HG03432 (cell line): Measurements from ENCODE around the gene SELENOM.
A peak's percentile ranks its signal among the peaks of the same experiment; 100 is the strongest.
"Not testable (repeated sequence)": the region's sequence is repeated elsewhere in the genome, so short reads cannot be mapped to it uniquely, and the experiment has no call there.

Experiments used
- ATAC-seq: cut with Tn5 transposase; IDR thresholded peaks from one replicate; pipeline ENCODE4 v1.9.1; 2021; ENCODE audit warnings: mild to moderate bottlenecking, moderate library complexity; ENCODE audit not compliant: unreplicated experiment

The SELENOM gene

DNA sequence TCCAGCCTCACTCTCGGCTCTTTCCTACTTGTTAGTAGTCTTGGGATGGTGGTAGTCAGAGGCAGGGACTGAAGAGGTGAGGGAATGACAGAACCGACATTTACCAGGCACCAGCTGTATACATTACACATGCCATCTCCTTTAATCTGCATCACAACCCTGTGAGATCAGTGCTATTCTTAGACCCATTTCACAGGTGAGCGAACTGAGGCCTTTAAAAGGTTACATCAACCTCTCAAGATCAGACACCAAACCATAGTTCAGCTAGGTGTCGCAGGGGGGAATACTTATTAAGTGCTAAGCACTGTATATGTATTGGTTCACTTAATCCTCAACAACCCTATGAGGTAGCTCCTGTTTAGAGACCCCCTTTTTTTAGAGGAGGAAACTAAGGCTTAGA lies 27.3 kb upstream of the SELENOM start:
- no peak for ATAC-seq

DNA sequence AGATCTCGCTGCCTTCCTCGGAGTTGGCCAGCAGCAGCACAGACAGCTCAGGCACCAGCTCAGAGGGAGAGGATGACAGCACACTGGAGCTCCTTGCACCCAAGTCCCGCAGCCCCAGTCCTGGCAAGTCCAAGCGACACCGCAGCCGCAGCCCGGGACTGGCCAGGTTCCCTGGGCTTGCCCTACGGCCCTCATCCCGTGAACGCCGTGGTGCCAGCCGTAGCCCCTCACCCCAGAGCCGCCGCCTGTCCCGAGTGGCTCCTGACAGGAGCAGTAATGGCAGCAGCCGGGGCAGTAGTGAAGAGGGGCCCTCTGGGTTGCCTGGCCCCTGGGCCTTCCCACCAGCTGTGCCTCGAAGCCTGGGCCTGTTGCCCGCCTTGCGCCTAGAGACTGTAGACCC lies 26.5 kb upstream of the SELENOM start:
- no peak for ATAC-seq

DNA sequence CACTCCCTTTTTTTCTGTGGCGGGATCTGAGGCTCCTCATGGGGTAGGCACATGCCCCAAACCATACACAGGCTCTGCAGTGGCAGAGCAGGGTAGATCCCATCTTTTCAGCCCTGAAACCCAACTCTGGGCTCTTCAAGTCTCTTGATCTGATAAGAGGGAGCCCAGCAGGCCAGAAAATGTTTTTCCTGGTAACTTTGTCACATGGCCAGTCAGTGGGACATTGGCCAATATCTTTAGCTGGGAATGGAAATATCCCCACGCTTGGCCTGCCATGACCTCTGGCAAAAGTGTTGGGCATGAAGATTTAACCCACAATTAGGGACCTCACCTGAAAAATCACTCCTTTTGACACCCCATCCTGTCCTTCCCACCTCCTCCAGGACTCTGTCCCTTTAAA lies 23.5 kb upstream of the SELENOM start:
- no peak for ATAC-seq

DNA sequence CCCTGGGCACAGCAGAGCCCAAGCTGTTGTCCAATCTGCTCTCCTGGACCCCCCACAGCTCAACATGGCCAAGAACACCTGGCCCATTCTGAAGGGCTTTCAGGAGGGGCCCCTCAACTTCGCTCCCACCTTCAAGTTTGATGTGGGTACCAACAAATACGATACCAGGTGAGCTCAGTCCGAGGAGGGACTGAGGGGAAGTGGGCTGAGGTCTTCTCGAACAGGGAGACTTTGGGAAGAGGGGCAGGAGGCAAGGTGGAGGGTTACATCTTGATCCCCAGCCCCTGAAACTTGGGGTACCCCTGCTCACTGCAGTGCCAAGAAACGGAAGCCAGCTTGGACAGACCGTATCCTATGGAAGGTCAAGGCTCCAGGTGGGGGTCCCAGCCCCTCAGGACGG lies 20.8 kb upstream of the SELENOM start:
- ATAC-seq, result no peak

DNA sequence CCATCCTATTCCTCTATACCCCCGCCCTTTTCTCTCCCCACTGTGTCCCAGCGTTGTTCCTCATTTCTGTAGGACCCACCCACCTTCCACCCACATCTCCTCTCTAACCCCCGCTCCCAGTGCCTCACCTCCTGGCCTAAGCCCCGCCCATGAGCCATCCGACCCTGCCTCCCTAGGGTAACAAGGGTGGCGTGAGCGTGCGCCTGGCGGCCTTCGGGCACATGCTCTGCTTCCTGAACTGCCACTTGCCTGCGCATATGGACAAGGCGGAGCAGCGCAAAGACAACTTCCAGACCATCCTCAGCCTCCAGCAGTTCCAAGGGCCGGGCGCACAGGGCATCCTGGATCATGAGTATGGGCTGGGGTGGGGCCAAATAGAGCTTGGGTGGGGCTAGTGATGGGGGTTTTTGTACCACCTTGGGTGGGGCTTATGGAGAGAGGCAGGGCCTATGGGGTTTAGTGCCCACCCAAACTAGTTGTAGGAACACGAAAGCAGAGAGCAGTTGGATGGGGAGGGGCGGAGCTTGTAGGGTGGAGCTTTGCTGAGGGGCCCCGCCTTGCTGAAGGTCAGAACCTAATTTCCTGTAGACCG lies 19.9 kb upstream of the SELENOM start:
- ATAC-seq, result no peak

DNA sequence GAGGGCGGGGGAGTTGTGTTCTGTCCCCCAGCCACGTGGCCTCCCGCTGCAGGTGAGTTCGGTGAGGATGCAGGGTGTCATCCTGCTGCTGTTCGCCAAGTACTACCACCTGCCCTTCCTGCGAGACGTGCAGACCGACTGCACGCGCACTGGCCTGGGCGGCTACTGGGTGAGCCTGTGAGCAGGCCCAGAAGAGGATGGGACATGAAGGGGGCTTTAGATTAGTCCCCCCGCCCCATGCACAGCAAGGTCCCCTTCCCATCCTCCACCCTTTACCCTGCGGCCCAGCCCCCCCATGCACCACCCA lies 19.5 kb upstream of the SELENOM start:
- no peak for ATAC-seq

DNA sequence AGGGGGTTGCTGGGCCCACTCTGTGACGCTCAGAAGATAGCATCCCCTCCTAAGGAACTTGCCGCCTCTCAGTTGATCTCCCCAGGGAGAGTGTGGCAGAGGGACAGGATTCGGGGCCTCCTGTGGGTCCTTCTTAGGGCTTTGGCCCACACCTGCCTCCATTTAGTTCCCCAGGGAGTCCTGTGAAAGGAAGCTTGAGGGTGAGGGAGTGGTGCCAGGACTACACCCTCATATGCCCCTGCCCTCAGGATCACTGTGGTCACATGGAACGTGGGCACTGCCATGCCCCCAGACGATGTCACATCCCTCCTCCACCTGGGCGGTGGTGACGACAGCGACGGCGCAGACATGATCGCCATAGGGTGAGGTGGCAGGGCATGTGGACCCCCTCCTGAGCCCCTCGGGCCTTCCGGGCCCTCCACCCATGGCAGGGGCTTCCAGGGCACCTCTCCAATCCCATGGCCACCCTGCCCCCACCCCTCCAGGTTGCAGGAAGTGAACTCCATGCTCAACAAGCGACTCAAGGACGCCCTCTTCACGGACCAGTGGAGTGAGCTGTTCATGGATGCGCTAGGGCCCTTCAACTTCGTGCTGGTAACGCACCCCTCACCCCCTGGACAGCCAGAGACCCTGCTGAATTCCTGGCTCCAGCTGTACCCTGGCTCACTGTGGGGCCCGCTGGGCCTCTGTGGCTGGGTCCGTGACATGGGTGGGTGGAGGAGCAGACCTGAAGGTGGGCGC lies 18.9 kb upstream of the SELENOM start:
- ATAC-seq, result no peak

DNA sequence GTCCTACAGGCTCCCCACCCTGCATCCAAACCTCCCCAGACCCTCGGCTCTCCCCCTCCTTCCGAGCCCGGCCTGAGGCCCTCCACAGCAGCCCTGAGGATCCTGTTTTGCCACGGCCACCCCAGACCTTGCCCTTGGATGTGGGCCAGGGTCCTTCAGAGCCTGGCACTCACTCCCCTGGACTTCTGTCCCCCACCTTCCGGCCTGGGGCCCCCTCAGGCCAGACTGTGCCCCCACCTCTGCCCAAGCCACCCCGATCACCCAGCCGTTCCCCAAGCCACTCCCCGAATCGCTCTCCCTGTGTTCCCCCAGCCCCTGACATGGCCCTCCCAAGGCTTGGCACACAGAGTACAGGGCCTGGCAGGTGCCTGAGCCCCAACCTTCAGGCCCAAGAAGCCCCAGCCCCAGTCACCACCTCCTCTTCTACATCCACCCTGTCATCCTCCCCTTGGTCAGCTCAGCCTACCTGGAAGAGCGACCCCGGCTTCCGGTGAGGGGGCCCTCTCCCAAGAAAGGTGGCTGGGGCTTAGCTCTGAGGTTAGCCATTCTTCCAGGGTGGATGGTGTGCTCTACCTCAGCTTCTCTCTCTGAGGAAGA lies 18.3 kb upstream of the SELENOM start:
- no peak for ATAC-seq

DNA sequence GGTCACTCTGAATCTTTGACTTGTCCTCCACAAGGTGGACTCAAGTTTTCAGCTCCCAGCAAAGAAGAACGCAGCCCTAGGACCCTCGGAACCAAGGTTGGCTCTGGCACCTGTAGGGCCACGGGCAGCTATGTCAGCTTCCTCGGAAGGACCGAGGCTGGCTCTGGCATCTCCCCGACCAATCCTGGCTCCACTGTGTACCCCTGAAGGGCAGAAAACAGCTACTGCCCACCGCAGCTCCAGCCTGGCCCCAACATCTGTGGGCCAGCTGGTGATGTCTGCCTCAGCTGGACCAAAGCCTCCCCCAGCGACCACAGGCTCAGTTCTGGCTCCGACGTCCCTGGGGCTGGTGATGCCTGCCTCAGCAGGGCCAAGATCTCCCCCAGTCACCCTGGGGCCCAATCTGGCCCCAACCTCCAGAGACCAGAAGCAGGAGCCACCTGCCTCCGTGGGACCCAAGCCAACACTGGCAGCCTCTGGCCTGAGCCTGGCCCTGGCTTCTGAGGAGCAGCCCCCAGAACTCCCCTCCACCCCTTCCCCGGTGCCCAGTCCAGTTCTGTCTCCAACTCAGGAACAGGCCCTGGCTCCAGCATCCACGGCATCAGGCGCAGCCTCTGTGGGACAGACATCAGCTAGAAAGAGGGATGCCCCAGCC lies 17.6 kb upstream of the SELENOM start:
- no peak for ATAC-seq

DNA sequence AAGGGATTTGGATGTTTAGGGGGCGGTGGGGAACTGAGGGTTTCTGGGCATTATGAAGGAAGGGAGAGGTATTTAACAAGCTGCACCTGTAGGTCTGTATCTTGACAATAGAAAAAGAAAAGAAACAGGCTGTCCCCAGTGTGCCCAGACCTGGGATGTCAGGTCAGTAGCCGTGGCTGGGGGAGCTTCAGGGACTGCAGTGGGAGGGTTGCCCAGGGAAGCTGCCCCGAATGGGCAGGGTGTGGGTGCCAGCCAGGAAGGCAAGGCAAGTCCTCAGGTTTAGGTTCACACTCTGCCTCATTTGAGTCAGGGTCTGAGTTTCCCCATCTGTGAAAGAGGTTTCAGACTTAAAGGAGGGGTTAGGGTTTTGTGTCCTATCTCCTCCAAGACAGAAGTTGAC lies 16.9 kb upstream of the SELENOM start:
- no peak for ATAC-seq

DNA sequence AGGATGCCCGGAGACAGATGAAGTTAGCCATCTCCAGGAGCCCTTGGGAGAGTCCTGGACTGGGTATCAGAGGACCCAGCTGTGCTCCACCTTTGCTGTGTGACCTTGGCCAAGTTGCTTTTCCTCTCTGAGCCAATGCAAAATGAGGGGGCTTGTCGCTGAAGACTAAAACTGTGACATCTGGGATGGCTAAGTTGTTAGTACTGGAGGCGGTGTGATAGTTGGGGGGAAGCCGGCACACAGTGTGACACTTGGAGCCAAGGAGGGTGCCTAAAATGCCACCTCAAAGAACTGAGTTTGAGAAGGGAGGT lies 15.9 kb upstream of the SELENOM start:
- ATAC-seq, result no peak

DNA sequence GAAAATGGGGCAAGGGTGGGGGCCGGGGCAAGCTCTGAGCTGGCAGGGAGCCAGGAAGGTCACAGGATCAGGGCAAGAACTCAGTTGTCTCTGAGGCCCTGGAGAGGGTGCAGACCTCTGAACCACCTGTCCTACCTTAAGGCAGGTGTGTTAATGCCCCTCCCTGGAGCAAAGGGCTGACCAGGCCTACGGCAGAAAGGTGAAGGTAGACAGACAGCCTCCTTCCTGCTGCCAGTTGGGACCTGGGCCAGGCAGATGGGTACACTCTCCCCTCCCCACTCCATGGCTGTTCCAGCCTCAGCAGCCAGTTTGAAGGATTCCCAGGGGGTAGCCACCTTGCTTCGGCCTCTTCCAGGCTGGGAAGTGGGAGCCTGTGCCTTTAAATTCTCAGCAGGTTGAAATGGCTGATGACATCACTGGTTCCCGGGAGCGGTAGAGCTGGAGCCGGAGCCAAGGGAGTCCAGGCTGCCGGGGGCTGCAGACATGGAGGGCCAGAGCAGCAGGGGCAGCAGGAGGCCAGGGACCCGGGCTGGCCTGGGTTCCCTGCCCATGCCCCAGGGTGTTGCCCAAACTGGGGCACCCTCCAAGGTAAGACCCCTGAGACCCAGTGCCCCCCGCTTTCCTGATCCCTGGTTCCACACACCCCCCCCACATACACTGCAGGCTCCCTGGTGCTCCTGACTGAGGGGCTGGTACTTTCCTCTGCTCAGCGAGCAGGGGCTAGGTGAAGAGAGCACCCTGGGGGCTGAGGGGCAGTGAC lies 15.3 kb upstream of the SELENOM start, which contains the start of gene INPP5J:
Gene INPP5J (plus strand): TSS at position 435 of the 760 bp plus-strand sequence. CDS start 49 bp downstream, at position 484.
- ATAC-seq, result no peak

DNA sequence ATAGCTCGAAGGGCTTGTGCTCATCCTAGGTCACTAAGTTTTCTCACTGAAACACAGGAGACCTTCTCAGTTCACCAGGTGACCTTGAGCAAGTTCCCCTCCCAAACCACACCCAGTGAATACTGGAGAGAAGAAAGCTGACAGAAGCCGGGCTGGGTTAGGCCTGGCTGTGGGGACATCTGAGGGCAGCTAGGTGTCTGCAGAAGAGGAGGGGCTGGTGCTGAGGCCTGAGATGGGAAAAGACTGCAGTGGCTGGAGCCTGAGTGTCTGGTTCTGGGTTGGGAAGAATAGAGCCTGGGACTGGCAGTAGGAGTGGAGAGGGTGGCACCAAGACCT lies 14.8 kb upstream of the SELENOM start:
- no peak for ATAC-seq

DNA sequence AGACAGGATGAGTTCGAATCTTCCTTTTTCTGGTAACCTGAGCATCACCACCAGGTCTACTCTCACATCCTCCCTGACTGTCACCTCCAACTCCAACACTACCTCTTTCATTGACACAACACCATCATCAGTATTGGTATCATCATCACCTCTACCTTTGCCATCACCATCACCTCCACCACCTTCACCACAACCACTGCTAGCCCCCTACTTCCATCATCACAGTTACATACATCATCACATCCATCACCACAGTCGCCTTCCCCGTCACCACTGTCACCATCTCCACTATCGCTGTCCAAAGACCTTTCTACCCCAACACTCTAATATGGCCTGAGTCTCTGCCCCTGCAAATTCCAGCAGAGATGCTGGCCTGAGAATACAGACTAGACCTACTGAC lies 14.0 kb upstream of the SELENOM start:
- no peak for ATAC-seq

DNA sequence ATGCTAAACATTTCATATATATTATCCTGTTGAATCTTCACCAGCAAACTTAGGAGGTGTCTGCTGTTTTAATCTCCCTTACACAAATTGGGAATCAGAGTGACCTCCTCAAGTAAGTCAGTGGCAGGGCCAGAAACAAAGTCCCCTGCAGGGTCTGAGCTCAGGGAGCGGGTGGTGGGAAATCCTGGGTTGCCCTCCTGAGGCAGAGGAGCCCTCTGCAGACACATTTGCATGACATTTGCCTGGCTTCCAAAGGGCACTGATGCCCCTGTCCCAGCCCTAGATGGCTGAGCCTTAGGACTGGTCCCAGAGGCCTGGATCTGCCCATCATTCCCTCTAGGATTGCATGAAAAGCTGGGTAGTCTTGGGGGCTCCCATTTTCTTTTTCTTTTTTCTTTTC lies 13.3 kb upstream of the SELENOM start:
- ATAC-seq, result no peak

DNA sequence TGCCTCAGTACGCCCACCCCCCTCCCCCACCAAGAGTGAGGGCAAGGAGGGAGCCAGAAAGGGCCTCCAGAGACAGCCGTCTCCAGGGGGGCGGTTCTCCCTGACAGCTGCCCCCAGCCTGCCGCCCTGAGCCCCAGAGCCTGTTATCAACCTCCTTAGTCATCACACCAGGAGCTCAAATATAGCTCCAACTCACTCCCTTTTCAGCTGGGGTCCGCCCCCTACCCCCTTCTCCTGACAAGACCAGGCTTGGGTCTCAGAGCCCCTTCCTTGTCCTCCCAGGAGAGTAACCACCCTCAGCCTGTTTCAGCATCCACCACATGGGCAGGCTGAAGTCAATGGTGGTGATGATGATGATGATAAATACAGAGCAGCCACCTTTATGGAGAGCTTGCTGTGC lies 12.9 kb upstream of the SELENOM start:
- ATAC-seq, result no peak

DNA sequence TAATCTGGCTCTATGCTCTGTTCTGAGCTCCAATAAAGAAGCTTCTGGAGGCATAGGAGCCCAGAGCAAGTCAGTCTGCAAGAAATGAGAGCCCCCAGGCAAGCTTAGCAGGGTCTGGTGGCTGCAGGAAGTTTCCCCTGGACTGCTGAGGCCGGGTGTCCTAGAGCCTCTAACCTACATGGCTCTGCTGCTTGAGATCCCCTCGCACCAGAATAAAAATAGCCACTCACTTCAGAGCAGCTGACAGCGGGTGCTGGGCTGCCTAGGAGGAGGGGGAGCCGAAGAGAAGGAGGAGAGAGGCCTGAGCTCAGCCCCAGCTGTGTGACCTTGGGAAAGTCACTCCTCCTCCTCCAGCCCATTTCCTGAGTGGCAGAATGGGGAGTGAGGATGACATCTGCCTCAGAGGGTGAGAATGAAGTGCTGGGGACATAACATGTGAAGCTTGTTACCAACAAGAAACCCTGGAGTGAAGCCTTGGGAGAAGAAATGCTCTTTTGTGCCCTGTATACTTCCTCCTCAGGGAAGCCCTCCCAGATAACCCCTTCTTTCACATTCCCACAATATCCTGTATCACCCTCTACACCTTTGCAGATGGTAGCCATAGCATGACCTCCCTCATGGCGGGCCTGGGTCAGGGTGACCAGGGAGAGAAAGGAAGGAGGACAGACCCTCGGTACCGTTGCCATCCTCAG lies 11.8 kb upstream of the SELENOM start:
- ATAC-seq, result no peak

DNA sequence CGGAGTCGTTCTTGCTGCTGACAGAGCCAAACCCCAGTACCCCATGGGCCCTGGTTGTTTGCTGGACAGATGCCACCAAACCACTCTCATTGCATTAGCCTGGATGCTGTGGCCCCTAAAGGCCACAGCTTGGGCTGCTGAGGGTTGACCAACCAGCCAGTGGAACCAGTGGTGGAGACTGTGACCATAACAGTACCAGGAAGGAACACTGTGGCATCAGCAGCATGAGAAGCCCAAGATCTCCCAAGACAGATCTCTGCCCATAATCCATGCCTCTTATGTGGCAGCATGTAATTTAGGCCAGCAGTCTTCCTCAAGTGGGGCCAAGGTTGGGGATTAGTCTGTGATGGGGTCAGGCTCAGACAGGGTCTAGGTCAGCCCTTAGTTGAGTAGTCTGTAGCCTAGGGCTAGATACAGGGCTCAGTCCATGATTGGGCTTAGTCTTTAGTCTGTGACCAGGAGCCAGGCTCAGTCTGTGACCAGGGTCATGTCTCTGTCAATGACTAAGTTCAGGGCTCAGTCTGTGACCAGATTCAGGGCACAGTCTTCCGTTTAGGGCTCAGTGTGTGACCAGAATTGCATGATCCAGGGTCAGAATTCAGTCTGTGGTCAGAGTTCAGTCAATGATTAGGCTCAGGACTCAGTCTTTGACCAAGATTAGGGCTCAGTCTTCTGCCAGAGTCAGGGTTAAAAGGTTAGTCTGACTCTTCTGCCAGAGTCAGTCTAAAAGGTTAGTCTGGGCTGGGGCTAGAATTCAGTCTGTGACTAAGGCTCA lies 10.9 kb upstream of the SELENOM start:
- no peak for ATAC-seq

DNA sequence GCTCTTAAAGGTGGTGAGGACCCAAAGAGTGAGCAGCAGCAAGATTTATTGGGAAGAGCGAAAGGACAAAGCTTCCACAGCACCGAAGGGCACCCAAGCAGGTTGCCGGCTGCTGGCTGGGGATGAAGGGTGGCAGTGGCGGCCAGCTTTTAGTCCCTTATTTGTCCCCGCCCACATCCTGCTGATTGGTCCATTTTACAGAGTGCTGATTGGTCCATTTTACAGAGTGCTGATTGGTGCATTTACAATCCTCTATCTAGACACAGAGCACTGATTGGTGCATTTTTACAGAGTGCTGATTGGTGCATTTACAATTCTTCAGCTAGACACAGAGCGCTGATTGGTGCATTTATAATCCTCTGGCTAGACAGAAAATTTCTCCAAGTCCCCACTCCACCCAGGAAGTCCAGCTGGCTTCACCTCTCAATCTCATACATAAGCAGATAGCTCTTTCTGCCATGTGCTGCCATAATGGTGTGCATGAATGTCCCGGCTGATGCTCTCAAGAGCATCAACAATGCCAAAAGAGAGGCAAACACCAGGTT lies 5.3 kb upstream of the SELENOM start:
- ATAC-seq, result not testable (repeated sequence)

DNA sequence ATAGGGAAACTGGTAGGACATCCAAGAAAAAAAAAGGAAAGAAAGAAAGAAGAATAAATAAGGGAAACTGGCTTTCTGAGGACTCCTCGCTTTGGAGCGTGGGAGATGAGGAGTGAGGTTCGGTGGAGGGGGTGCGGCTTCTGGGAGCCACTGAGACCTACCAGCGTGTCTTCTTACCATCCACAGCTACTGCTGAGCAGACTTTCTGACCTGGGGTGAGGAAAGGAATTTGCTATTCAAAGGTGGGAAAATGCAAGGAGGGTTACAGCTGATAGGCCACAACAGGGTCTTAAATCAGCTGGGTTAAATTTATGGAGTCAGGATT lies 488 bp upstream of the SELENOM start:
- peak; percentile 17 for ATAC-seq
